Esophagus muscularis mucosa (tissue), 4 donors: ENCODE results near the gene VIL1. TPM values are rescaled to one million over a fixed set of nuclear protein-coding genes. Genes with fewer than 3 reads are reported as not detected.

ENCODE experiments used
- DNase-seq: peaks from one replicate; pipeline ENCODE4 v3.0.0-alpha.2; 2017; ENCODE audit errors: extremely low spot score
- H3K27ac ChIP-seq, 4 donors: fragments of 200-600 bp; sonication (generic); replicated peaks in 1 of 4; 1 replicate in 3 of 4; 2 replicates in 1 of 4; pipeline ENCODE4 v1.5.1; 2016 to 2019; ENCODE audit warnings: mild to moderate bottlenecking in 1 of 4
- H3K27me3 ChIP-seq, 4 donors: fragments of 200-600 bp; sonication (generic); one replicate each; pipeline versions ENCODE4 v1.5.1 to v1.6.0; 2016 to 2019
- H3K36me3 ChIP-seq, 4 donors: fragments of 200-600 bp; sonication (generic); one replicate each; pipeline ENCODE4 v1.5.1; 2016 to 2019
- H3K4me1 ChIP-seq, 4 donors: fragments of 200-600 bp; sonication (generic); one replicate each; pipeline ENCODE4 v1.5.1; 2016 to 2019
- H3K4me3 ChIP-seq, 4 donors: fragments of 200-600 bp; sonication (generic); 1 replicate in 2 of 4; 2 replicates in 2 of 4; pipeline ENCODE4 v1.5.1; 2016 to 2019; ENCODE audit warnings: mild to moderate bottlenecking in 4 of 4, moderate library complexity in 1 of 4
- H3K9me3 ChIP-seq, 4 donors: fragments of 200-600 bp; sonication (generic); 1 replicate in 3 of 4; 2 replicates in 1 of 4; pipeline ENCODE4 v1.5.1; 2016 to 2019
- CTCF ChIP-seq, 3 experiments: fragments of 200-600 bp in 2 of 3; fragments of 450-650 bp in 1 of 3; sonication (generic) in 2 of 3; IDR thresholded peaks; one replicate each; pipeline ENCODE4 v1.5.1; 2017 to 2019; ENCODE audit warnings: antibody characterized with exemption in 3 of 3, mild to moderate bottlenecking in 2 of 3, moderate library complexity in 1 of 3
- EP300 ChIP-seq: sonication (generic); formaldehyde crosslinking; IDR thresholded peaks from one replicate; pipeline ENCODE4 v1.6.1; 2017; ENCODE audit warnings: antibody characterized with exemption
- POLR2A ChIP-seq: fragments of 450-650 bp; IDR thresholded peaks from one replicate; pipeline ENCODE4 v1.6.1; 2017; ENCODE audit warnings: antibody characterized with exemption, moderate library complexity, mild to moderate bottlenecking, low read depth
- POLR2AphosphoS5 ChIP-seq, 2 donors: sonication (generic); formaldehyde crosslinking; IDR thresholded peaks; one replicate each; pipeline ENCODE4 v1.6.1; 2017; ENCODE audit warnings: antibody characterized with exemption in 2 of 2
- WGBS: methylation state at CpG from one replicate; pipeline ENCODE4 v1.1.5; 2018; 5-methylcytosine and 5-hydroxymethylcytosine counted together
- intact Hi-C: fragments of 100-400 bp; cut with DNase I; formaldehyde crosslinking; loops from one replicate; pipeline ENCODE4 v1.15.1; 2023
- total RNA-seq, 4 donors: library from RNA; depleted of rRNA; stranded (reverse); fragments of >200 nt; gene quantifications; one replicate each; pipeline versions ENCODE4 v1.1.0 to v1.2.1, GENCODE V29; 2016

Gene VIL1
- total RNA-seq, 4 donors from 2014 or later: 0.86 TPM; not detected in 3

GRCh38 chr2:218400930-218401881 lies 17.7 kb upstream of the VIL1 start:
- peaks cover 26 to 41% (median 41%) of the 10 kb centered on the region in 4 donors for H3K36me3 ChIP-seq
- TF ChIP-seq CTCF (IDR thresholded peaks at IDR 0.05) (no peak), POLR2A (no peak), EP300 (no peak), POLR2AphosphoS5 (IDR thresholded peaks at IDR 0.05) (no peak)
- H3K9me3 ChIP-seq: no peaks in the 10 kb centered on the region
- intact Hi-C loops: no loop called here
- peaks cover 54 to 85% (median 79%) of the 10 kb centered on the region in 4 donors for H3K4me1 ChIP-seq
- H3K4me3 ChIP-seq: peak overlapping the region; percentile 88 to 96 (median 93)
- peak overlapping the region; percentile 98 to 100 (median 100) for H3K27ac ChIP-seq
- 43% methylated on average over 3 of the region's 24 CpGs for WGBS
- no peak for DNase-seq
- no peaks in the 10 kb centered on the region for H3K27me3 ChIP-seq

- Histone ChIP-seq H3K27me3 (no peaks in the 10 kb centered on the region), H3K36me3 (peaks cover 26 to 41% (median 41%) of the 10 kb centered on the region in 4 donors), H3K4me3 (peak overlapping the region; percentile 88 to 96 (median 93)), H3K9me3 (no peaks in the 10 kb centered on the region), H3K4me1 (peaks cover 58 to 85% (median 78%) of the 10 kb centered on the region in 4 donors), H3K27ac (peak overlapping the region; percentile 98 to 100 (median 100))
- intact Hi-C loops: no loop called here
- no CpG with 5 or more reads among the region's 9 CpGs for WGBS
- DNase-seq: no peak
- TF ChIP-seq POLR2A (no peak), EP300 (no peak), CTCF (IDR thresholded peaks at IDR 0.05) (no peak), POLR2AphosphoS5 (IDR thresholded peaks at IDR 0.05) (no peak)
Measured at GRCh38 chr2:218401890-218402289, 17.0 kb upstream of the VIL1 start.

GRCh38 chr2:218402491-218402901 lies 16.4 kb upstream of the VIL1 start:
- intact Hi-C loops: no loop called here
- peaks cover 58 to 85% (median 78%) of the 10 kb centered on the region in 4 donors for H3K4me1 ChIP-seq
- peaks cover 26 to 41% (median 41%) of the 10 kb centered on the region in 4 donors for H3K36me3 ChIP-seq
- no peaks in the 10 kb centered on the region for H3K9me3 ChIP-seq
- DNase-seq: no peak
- no peaks in the 10 kb centered on the region for H3K27me3 ChIP-seq
- H3K27ac ChIP-seq: peak overlapping the region; percentile 98 to 100 (median 100)
- 50% methylated on average over 2 of the region's 8 CpGs for WGBS
- peak overlapping the region in 2 of 4 donors; percentile 94 to 96 for H3K4me3 ChIP-seq
- TF ChIP-seq CTCF (IDR thresholded peaks at IDR 0.05): no peak
- TF ChIP-seq POLR2AphosphoS5 (IDR thresholded peaks at IDR 0.05): no peak
- TF ChIP-seq POLR2A: no peak
- no peak for TF ChIP-seq EP300

DNA sequence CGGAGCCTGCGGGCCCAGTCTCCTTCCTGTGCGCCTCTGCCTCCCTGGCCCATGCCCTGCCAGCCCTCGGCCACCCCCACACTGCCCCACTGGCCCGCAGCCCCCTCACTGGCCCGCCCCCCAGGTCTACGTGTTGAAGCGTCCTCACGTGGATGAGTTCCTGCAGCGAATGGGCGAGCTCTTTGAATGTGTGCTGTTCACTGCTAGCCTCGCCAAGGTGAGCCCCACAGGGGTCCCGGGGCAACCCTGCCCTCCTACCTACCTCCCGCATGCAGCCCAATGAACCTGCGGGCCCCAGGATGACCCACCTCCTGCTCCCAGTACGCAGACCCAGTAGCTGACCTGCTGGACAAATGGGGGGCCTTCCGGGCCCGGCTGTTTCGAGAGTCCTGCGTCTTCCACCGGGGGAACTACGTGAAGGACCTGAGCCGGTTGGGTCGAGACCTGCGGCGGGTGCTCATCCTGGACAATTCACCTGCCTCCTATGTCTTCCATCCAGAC lies 16.0 kb upstream of the VIL1 start:
- peak overlapping the region; percentile 98 to 100 (median 100) for H3K27ac ChIP-seq
- no peak for TF ChIP-seq POLR2AphosphoS5 (IDR thresholded peaks at IDR 0.05)
- TF ChIP-seq EP300: no peak
- no peak for TF ChIP-seq CTCF (IDR thresholded peaks at IDR 0.05)
- TF ChIP-seq POLR2A: no peak
- no peaks in the 10 kb centered on the region for H3K9me3 ChIP-seq
- no peak for DNase-seq
- peaks cover 56 to 85% (median 78%) of the 10 kb centered on the region in 4 donors for H3K4me1 ChIP-seq
- intact Hi-C loops: no loop called here
- H3K27me3 ChIP-seq: no peaks in the 10 kb centered on the region
- H3K4me3 ChIP-seq: no peak overlapping the region
- H3K36me3 ChIP-seq: peaks cover 26 to 41% (median 41%) of the 10 kb centered on the region in 4 donors
- 84% methylated on average over 9 of the region's 26 CpGs for WGBS
